Measurements from ENCODE around the gene TERT.
"Not testable (repeated sequence)": the region's sequence is repeated elsewhere in the genome, so short reads cannot be mapped to it uniquely, and the experiment has no call there.

DNA sequence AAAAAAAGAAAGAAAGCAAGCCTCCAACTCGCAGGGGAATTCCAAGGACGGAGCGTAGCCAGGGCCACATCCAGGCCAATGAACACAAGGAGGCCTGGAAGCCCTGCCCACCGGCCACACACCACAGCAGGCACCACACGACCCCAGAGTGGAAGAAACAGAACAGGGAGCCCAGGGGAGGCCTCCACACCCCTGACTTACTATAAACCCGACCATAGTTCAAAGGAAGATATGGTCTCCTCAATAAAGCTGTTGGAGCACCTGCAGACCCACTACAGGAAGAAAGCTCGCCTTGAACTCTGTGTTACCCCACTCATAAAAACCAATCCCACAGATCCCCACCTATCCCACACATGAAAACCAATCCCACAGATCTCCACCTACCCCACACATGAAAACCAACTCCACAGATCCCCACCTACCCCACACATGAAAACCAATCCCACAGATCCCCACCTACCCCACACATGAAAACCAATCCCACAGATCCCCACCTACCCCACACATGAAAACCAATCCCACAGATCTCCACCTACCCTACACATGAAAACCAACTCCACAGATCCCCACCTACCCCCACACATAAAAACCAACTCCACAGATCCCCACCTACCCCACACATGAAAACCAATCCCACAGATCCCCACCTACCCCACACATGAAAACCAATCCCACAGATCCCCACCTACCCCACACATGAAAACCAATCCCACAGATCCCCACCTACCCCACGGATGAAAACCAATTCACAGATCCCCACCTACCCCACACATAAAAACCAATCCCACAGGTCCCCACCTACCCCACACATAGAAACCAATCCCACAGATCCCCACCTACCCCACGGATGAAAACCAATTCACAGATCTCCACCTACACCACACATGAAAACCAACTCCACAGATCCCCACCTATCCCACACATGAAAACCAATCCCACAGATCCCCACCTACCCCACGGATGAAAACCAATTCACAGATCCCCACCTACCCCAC, 19.2 kb downstream of the TERT start:
- TF ChIP-seq, protein P1, sequence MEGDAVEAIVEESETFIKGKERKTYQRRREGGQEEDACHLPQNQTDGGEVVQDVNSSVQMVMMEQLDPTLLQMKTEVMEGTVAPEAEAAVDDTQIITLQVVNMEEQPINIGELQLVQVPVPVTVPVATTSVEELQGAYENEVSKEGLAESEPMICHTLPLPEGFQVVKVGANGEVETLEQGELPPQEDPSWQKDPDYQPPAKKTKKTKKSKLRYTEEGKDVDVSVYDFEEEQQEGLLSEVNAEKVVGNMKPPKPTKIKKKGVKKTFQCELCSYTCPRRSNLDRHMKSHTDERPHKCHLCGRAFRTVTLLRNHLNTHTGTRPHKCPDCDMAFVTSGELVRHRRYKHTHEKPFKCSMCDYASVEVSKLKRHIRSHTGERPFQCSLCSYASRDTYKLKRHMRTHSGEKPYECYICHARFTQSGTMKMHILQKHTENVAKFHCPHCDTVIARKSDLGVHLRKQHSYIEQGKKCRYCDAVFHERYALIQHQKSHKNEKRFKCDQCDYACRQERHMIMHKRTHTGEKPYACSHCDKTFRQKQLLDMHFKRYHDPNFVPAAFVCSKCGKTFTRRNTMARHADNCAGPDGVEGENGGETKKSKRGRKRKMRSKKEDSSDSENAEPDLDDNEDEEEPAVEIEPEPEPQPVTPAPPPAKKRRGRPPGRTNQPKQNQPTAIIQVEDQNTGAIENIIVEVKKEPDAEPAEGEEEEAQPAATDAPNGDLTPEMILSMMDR (conservative IDR thresholded peaks at IDR 0.05; ENCODE audit: low read depth, low read length), result not testable (repeated sequence)
- not testable (repeated sequence) for TF ChIP-seq EZH2 (IDR thresholded peaks at IDR 0.05; ENCODE audit: low read length, unreplicated experiment)

Data from PC-3 (cell line).